ENCODE measurements around the gene SLC39A3.

SLC39A3 gene

DNA sequence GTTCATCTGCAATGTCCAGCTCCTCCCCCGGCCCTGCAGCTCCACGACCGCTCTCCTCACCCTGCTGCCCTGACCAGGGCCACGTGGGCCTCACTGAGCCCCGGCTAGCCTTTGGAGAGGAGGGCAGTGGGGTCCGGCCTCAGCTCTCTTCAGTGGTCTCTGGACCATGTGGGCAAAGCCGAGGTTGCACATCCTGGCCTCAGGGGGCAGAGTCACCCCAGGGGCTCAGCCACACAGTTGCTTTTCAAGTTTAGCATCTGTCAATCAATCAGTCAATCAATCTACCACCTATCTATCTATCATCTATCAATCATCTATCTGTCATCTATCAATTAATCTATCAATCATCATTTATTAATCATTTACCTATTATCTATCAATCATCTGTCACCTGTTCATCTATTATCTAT, 15.7 kb downstream of the SLC39A3 start:
- Histone ChIP-seq H3K36me3 (no peaks in the 10 kb centered on the region), H3K4me3 (ENCODE audit: low read depth, low read length) (no peak overlapping the region), H3K27ac (no peak overlapping the region), H3K9me3 (ENCODE audit: severe bottlenecking) (no peaks in the 10 kb centered on the region), H3K27me3 (ENCODE audit: insufficient read depth, low read depth, severe bottlenecking) (peaks cover 10% of the 10 kb centered on the region)
- no peak for DNase-seq
- TF ChIP-seq, protein P1, sequence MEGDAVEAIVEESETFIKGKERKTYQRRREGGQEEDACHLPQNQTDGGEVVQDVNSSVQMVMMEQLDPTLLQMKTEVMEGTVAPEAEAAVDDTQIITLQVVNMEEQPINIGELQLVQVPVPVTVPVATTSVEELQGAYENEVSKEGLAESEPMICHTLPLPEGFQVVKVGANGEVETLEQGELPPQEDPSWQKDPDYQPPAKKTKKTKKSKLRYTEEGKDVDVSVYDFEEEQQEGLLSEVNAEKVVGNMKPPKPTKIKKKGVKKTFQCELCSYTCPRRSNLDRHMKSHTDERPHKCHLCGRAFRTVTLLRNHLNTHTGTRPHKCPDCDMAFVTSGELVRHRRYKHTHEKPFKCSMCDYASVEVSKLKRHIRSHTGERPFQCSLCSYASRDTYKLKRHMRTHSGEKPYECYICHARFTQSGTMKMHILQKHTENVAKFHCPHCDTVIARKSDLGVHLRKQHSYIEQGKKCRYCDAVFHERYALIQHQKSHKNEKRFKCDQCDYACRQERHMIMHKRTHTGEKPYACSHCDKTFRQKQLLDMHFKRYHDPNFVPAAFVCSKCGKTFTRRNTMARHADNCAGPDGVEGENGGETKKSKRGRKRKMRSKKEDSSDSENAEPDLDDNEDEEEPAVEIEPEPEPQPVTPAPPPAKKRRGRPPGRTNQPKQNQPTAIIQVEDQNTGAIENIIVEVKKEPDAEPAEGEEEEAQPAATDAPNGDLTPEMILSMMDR (IDR thresholded peaks at IDR 0.05; ENCODE audit: low read depth, low read length) = peak; percentile 35

DNA sequence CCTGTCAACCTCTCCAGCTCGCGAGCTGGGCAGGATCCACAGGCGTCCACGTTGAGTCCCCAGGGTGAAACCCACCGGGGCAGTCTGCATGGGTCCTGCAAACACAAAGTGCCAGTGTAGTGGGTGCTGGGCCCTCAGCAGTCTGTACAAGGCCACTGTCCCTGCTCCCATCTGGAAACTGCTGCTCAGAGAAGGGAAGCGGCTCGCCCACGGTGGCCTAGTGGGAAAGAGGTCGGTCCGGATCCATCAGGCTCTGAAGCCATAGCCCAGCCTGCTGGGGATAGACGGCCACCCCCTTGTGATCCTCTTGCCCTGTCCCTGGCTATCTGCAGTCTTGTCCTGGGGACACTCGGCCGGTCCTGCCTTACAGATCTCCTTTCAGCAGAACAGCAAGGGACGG, 16.1 kb downstream of the SLC39A3 start:
- Histone ChIP-seq H3K27me3 (ENCODE audit: insufficient read depth, low read depth, severe bottlenecking) (peaks cover 10% of the 10 kb centered on the region), H3K9me3 (ENCODE audit: severe bottlenecking) (no peaks in the 10 kb centered on the region), H3K4me3 (ENCODE audit: low read depth, low read length) (no peak overlapping the region), H3K36me3 (no peaks in the 10 kb centered on the region), H3K27ac (no peak overlapping the region)
- TF ChIP-seq, protein P1 (IDR thresholded peaks at IDR 0.05; ENCODE audit: low read depth, low read length) = no peak
- no peak for DNase-seq

DNA sequence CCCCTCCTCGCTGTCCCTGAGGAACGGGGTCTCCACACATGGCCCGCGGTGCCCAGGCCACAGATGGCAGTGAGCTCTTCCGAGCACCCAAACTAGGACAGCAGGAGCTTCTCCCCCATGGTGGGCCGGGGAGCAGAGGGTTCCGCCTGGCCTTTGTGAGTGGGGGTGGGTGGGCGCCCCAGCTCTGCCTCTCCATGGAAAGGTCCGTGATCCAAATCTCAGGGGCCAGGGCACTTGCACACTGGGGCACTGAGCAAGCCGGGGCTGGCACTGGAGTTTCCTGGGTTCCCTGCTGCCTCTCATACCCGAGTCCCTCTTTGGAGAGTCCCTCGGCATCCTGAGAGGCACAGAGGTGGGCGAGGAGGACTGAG, 16.5 kb downstream of the SLC39A3 start:
- H3K4me3 ChIP-seq (ENCODE audit: low read depth, low read length) = no peak overlapping the region
- H3K27ac ChIP-seq = no peak overlapping the region

DNA sequence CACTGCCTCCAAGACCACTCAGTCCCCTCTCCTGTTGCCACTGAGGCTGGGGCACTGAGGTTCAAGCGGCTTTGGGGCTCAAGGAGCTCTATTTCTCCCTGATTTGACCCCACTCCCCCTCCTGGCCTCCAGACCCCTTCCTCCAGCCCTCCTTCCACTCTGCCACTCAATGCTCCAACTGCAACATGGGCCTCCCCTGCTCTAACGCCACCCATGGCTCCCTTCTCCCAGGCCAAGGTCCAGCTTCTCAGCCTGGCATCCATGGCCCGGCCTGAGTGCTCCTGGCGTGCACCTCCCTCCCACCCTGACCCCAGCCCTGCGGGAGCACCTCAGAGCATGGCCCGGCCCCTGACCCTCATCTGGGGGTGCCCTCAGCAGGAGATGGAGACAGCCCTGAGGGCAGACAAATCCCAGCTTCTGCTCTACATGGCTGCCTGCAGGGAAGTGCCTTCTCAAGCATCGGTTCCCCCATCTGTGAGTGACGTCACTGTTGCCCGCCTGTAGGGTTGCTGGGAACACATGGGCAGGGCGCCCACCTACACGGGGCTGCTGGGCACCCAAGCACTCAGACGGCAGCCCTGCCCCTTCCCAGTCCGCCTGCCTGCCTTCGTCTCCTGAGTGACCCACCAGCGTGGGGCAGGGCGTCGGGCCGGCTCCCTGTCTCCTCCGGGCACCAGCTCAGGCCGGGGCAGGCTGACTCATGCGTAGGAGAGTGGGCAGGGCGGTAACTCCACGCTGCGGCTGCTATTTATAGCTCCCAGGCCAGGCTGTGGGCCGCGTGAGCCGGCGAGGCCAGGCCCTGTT, 17.1 kb downstream of the SLC39A3 start:
- Histone ChIP-seq H3K36me3 (no peaks in the 10 kb centered on the region), H3K27me3 (ENCODE audit: insufficient read depth, low read depth, severe bottlenecking) (peaks cover 10% of the 10 kb centered on the region), H3K9me3 (ENCODE audit: severe bottlenecking) (no peaks in the 10 kb centered on the region), H3K27ac (no peak overlapping the region), H3K4me3 (ENCODE audit: low read depth, low read length) (no peak overlapping the region)
- TF ChIP-seq, protein P1 (IDR thresholded peaks at IDR 0.05; ENCODE audit: low read depth, low read length) = no peak
- DNase-seq = no peak

More for the DNA sequence above, 16.5 kb downstream of the SLC39A3 start:
- Histone ChIP-seq H3K9me3 (ENCODE audit: severe bottlenecking) (no peaks in the 10 kb centered on the region), H3K36me3 (no peaks in the 10 kb centered on the region), H3K27me3 (ENCODE audit: insufficient read depth, low read depth, severe bottlenecking) (peaks cover 10% of the 10 kb centered on the region)
- TF ChIP-seq, protein P1 (IDR thresholded peaks at IDR 0.05; ENCODE audit: low read depth, low read length) = no peak
- DNase-seq = no peak

DNA sequence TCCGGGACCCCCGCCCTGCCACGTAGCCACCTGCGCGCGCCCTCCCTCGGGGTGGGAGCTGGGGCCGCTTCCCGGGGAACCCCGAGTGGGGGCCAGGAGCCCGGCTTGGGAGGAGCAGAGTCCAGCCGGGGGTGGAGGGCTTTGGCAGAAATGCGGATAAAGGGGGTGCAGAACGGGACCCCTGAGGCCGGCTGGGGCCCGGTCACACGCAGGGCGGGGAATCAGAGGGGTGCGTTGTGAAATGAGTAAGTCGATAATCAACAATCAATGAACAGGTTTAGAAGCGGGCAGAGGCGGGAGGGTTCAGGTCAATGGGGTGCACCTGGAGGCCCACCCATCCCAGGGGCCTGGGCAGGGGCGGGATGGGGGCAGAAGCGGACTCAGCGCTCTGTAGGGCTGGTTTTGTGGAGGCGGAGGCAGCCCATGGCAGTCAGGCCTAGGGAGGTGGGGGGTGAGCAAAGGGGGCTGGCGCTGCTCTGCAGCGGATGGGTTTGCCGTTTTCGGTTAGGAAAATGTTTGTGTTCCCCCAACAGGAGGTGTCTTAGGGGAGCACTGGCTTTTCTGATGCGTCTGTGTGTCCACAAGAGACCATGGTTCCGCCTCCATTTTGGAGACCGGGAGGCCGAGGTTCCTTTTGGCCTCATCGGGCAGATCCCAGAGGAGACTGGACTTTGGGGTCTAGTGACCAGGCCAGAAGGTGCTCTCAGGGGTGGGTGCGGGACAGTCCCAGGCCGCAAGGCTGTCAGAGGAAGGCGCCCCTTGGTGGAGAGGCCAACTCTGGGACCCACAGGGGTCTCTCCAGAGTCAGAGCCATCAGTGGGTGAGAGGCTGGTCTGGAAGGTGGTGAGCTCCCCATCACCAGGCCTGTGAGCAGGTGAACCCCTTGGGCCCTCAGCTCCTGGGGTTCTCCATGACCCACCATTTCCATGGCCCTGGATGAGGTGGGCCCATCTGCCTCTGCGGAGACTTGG, 18.0 kb downstream of the SLC39A3 start:
- Histone ChIP-seq H3K36me3 (no peaks in the 10 kb centered on the region), H3K27ac (peak overlapping the region; percentile 57), H3K4me3 (ENCODE audit: low read depth, low read length) (peak overlapping the region; percentile 47), H3K9me3 (ENCODE audit: severe bottlenecking) (no peaks in the 10 kb centered on the region), H3K27me3 (ENCODE audit: insufficient read depth, low read depth, severe bottlenecking) (peaks cover 3% of the 10 kb centered on the region)
- TF ChIP-seq, protein P1 (IDR thresholded peaks at IDR 0.05; ENCODE audit: low read depth, low read length) = no peak
- no peak for DNase-seq
